GM12878 (cell line): ENCODE measurements around the gene CNTN3. TPM values are rescaled to one million over a fixed set of nuclear protein-coding genes. Genes with fewer than 3 reads are reported as not detected.

Experiments used
- ATAC-seq: fragments of 200-7000 bp; cut with Tn5 transposase; 3 replicates; pipeline ENCODE4 v1.9.1; 2020; ENCODE audit warnings: mild to moderate bottlenecking, moderate library complexity
- BruUV-seq: library from RNA; stranded (reverse); fragments of 400-500 nt; replicated peaks from 2 replicates; lab custom pipeline; 2021; lab: Mats Ljungman, UMichigan
- CTCF ChIA-PET: fragments of 300-600 bp; sonication (Branson Sonifier 250); formaldehyde crosslinking; extraction: SDS; loops from one replicate; lab custom pipeline; 2021; ENCODE audit warnings: inconsistent platforms; lab: Yijun Ruan, JAX
- POLR2A ChIA-PET: fragments of 350-600 bp; formaldehyde crosslinking; extraction: SDS; loops from one replicate; lab custom pipeline; 2021; ENCODE audit warnings: inconsistent platforms; lab: Charles Lee
- RAD21 ChIA-PET: fragments of 300-600 bp; sonication (Branson Sonifier 250); formaldehyde crosslinking; loops from one replicate; lab custom pipeline; 2023; ENCODE audit warnings: antibody characterized with exemption; ENCODE audit not compliant: unreplicated experiment; lab: Charles Lee
- SMC1A ChIA-PET: fragments of 300-600 bp; sonication (Branson Sonifier 250); formaldehyde crosslinking; loops from one replicate; lab custom pipeline; 2023; ENCODE audit not compliant: unreplicated experiment, uncharacterized antibody; lab: Charles Lee
- DNase-seq: peaks from one replicate; pipeline ENCODE4 v3.0.0-alpha.2; 2011; ENCODE audit warnings: low read depth, low spot score
- FAIRE-seq: peaks from 3 replicates; lab custom pipeline; 2011; peaks lifted over from hg19 to GRCh38; lab: Jason Lieb, UNC
- H2AFZ ChIP-seq: 2 replicates; pipeline ENCODE4 v1.6.0; 2011; ENCODE audit warnings: low read depth, low read length, control low read depth; ENCODE audit not compliant: control insufficient read depth
- H3K27ac ChIP-seq: 2 replicates; pipeline ENCODE4 v1.5.1; 2011; ENCODE audit warnings: control low read depth; ENCODE audit not compliant: control insufficient read depth, insufficient read depth
- H3K27me3 ChIP-seq, 2 experiments: replicated peaks in 1 of 2; 2 replicates each; pipeline versions ENCODE4 v1.6.0 to v1.6.1; 2011; ENCODE audit warnings: low read length in 1 of 2; ENCODE audit not compliant: control insufficient read depth in 2 of 2, insufficient read depth in 2 of 2
- H3K36me3 ChIP-seq, 2 experiments: 2 replicates each; pipeline ENCODE4 v1.5.1; 2011; ENCODE audit warnings: low read length in 1 of 2; ENCODE audit not compliant: control insufficient read depth in 2 of 2, insufficient read depth in 2 of 2
- H3K4me1 ChIP-seq: 2 replicates; pipeline ENCODE4 v1.6.1; 2011; ENCODE audit warnings: mild to moderate bottlenecking, low read length, moderate library complexity, mixed read lengths; ENCODE audit not compliant: control insufficient read depth, insufficient read depth
- H3K4me2 ChIP-seq: 2 replicates; pipeline ENCODE4 v1.6.0; 2011; ENCODE audit warnings: control low read depth; ENCODE audit not compliant: control insufficient read depth, insufficient read depth
- H3K4me3 ChIP-seq: fragments of 200-600 bp; sonication (generic); 2 replicates; pipeline ENCODE4 v1.5.1; 2016
- H3K79me2 ChIP-seq: 2 replicates; pipeline ENCODE4 v1.6.0; 2011; ENCODE audit warnings: low read length; ENCODE audit not compliant: control insufficient read depth, insufficient read depth
- H3K9ac ChIP-seq: 2 replicates; pipeline ENCODE4 v1.8.0; 2011; ENCODE audit warnings: low read length, control low read depth, mixed read lengths; ENCODE audit not compliant: control insufficient read depth, insufficient read depth
- H3K9me3 ChIP-seq: replicated peaks from 3 replicates; pipeline ENCODE4 v1.5.1; 2011; ENCODE audit warnings: mild to moderate bottlenecking, low read length; ENCODE audit not compliant: control insufficient read depth, insufficient read depth
- H4K20me1 ChIP-seq: 2 replicates; pipeline ENCODE4 v1.6.0; 2011; ENCODE audit not compliant: control insufficient read depth, insufficient read depth
- CHD1 ChIP-seq: IDR thresholded peaks from 2 replicates; pipeline ENCODE4 v1.6.1; 2012; ENCODE audit warnings: low read depth, low read length, improper control_type of control experiment
- KAT2A ChIP-seq: conservative IDR thresholded peaks from 2 replicates; pipeline ENCODE4 v1.6.1; 2011; ENCODE audit warnings: low read depth, low read length; ENCODE audit not compliant: control insufficient read depth
- LARP7 ChIP-seq: fragments of 450-650 bp; IDR thresholded peaks from 2 replicates; pipeline ENCODE4 v1.6.1; 2017; ENCODE audit warnings: mild to moderate bottlenecking
- MEF2B ChIP-seq: fragments of 450-650 bp; IDR thresholded peaks from 2 replicates; pipeline ENCODE4 v1.6.1; 2018; ENCODE audit warnings: mild to moderate bottlenecking, moderate library complexity; ENCODE audit not compliant: partially characterized antibody, poor library complexity, severe bottlenecking
- NR2C2 ChIP-seq: IDR thresholded peaks from 2 replicates; pipeline ENCODE4 v1.6.1; 2011; ENCODE audit warnings: borderline replicate concordance, low read depth; ENCODE audit not compliant: control insufficient read depth, insufficient read length
- NR2F1 ChIP-seq: fragments of 450-650 bp; conservative IDR thresholded peaks from 2 replicates; pipeline ENCODE4 v1.6.1; 2017; ENCODE audit warnings: mild to moderate bottlenecking
- PAX5 ChIP-seq: IDR thresholded peaks from 2 replicates; pipeline ENCODE4 v1.6.1; 2011; ENCODE audit warnings: low read depth, low read length, borderline replicate concordance
- POLR2A ChIP-seq: IDR thresholded peaks from 2 replicates; pipeline ENCODE4 v1.6.1; 2011; ENCODE audit warnings: low read depth, mild to moderate bottlenecking, low read length
- POLR2AphosphoS5 ChIP-seq: IDR thresholded peaks from 2 replicates; pipeline ENCODE4 v1.6.1; 2011; ENCODE audit warnings: mild to moderate bottlenecking, low read length, inconsistent platforms
- PRDM15 ChIP-seq: fragments of 450-650 bp; formaldehyde crosslinking; IDR thresholded peaks from 2 replicates; pipeline ENCODE4 v1.4.0; 2020; ENCODE audit warnings: mild to moderate bottlenecking, moderate library complexity
- RFX5 ChIP-seq: IDR thresholded peaks from 2 replicates; pipeline ENCODE4 v1.6.1; 2011; ENCODE audit warnings: low read depth, low read length, improper control_type of control experiment
- SMAD1 ChIP-seq: fragments of 450-650 bp; IDR thresholded peaks from 2 replicates; pipeline ENCODE4 v1.6.1; 2018; ENCODE audit warnings: mild to moderate bottlenecking, low read depth; ENCODE audit not compliant: partially characterized antibody
- WRNIP1 ChIP-seq: IDR thresholded peaks from 2 replicates; pipeline ENCODE4 v1.6.1; 2011; ENCODE audit warnings: low read depth, low read length, improper control_type of control experiment, borderline replicate concordance
- YY1 ChIP-seq: IDR thresholded peaks from 2 replicates; pipeline ENCODE4 v1.6.1; 2011; ENCODE audit warnings: low read depth, mild to moderate bottlenecking, low read length
- WGBS: methylation state at CpG from one replicate; pipeline ENCODE4 v1.1.6; 2016; ENCODE audit warnings: low lambda C conversion rate; ENCODE audit not compliant: insufficient replicate concordance, insufficient coverage; ENCODE audit errors: missing lambda C conversion rate; 5-methylcytosine and 5-hydroxymethylcytosine counted together
- in situ Hi-C: fragments of 300-500 bp; cut with MboI; formaldehyde crosslinking; loops from 9 replicates; pipeline ENCODE4 v1.14.3; 2018; ENCODE audit warnings: mixed read lengths
- intact Hi-C: fragments of 100-400 bp; cut with micrococcal nuclease; formaldehyde crosslinking; loops from one replicate; pipeline ENCODE4 v1.14.2; 2022; ENCODE audit not compliant: unreplicated experiment
- polyA plus RNA-seq, 11 experiments: library from polyadenylated mRNA; depleted of rRNA in 4 of 11; unstranded in 6 of 11; stranded (reverse) in 5 of 11; fragments of >200 nt; fragmentation: Nextera tagmentation in 4 of 11; fragmentation: Illumina TruSeq in 1 of 11; extraction: Ambion mirVana in 4 of 11; extraction: Trizol in 1 of 11; gene quantifications; 1 replicate in 1 of 11; 2 replicates in 10 of 11; pipeline versions ENCODE4 v1.2.1 to v1.2.3, GENCODE V29; 2011 to 2016; ENCODE audit warnings: inconsistent platforms in 2 of 11, missing spikeins in 2 of 11, low read depth in 1 of 11
- total RNA-seq, 4 experiments: library from RNA; depleted of rRNA in 3 of 4; stranded (reverse); fragments of >200 nt in 3 of 4; fragmentation: Illumina TruSeq in 1 of 4; extraction: Trizol in 1 of 4; gene quantifications; 2 replicates each; pipeline versions ENCODE4 v1.2.1 to v1.2.3, GENCODE V29; 2013 to 2021
- TF ChIP-seq, protein P1 (sequence below): IDR thresholded peaks from 2 replicates; pipeline ENCODE4 v1.6.1; 2011; ENCODE audit warnings: low read depth, low read length, improper control_type of control experiment, borderline replicate concordance

The CNTN3 gene
- total and polyA plus RNA-seq, 10 of the 15 experiments (the other 5 are each of a cell fraction or from before 2014, with no cell fraction given) = 0.14 TPM; not detected in 9

DNA sequence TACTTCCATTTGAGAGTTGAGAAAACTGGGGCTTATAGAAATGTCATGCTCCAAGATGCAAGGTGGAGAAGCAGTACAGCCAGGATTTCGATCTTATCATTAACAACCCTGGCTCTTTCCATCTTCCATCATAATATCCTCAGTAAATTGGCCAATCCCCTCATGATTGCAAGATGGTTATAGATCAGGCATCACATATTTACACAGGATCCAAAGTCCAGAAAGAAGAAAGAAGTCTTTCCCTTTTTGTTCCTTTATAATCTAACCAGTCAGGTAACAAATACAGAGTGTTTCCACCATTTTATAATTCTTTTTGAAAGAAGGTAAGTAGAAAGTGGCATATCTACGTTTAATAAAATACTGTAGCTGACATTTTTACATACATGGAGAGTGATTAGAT, 29.7 kb downstream of the CNTN3 start:
- intact Hi-C loops (no loop called here), in situ Hi-C loops (no loop called here)
- ChIA-PET SMC1A (no interaction called here), CTCF (interaction anchor here (0.5 kb wide), 1 partner anchor 897 kb away, joined by 3 read pairs; no protein-coding TSS in a partner anchor)
- Histone ChIP-seq H3K36me3 (no peaks in the 10 kb centered on the region), H3K9me3 (no peaks in the 10 kb centered on the region), H3K27ac (no peak overlapping the region), H3K79me2 (no peaks in the 10 kb centered on the region), H4K20me1 (no peaks in the 10 kb centered on the region), H3K4me3 (no peak overlapping the region), H3K4me2 (no peak overlapping the region)
- no peak for DNase-seq
- BruUV-seq = no TSS peak
- no peak for TF ChIP-seq POLR2AphosphoS5
- no peak for TF ChIP-seq WRNIP1
- TF ChIP-seq MEF2B = no peak
- TF ChIP-seq, protein P1, sequence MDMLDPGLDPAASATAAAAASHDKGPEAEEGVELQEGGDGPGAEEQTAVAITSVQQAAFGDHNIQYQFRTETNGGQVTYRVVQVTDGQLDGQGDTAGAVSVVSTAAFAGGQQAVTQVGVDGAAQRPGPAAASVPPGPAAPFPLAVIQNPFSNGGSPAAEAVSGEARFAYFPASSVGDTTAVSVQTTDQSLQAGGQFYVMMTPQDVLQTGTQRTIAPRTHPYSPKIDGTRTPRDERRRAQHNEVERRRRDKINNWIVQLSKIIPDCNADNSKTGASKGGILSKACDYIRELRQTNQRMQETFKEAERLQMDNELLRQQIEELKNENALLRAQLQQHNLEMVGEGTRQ = no peak
- no peak for TF ChIP-seq CHD1
- no peak for TF ChIP-seq LARP7
- no peak for TF ChIP-seq KAT2A
- TF ChIP-seq PRDM15 = no peak
- TF ChIP-seq SMAD1 = no peak
- TF ChIP-seq POLR2A = no peak
- TF ChIP-seq NR2C2 = no peak
- TF ChIP-seq RFX5 = no peak
- no peak for TF ChIP-seq YY1
- no peak for TF ChIP-seq NR2F1
- no peak for TF ChIP-seq PAX5
- TF ChIP-seq, all 136 proteins: peak for 0
- H3K9ac ChIP-seq = no peak overlapping the region
- ChIA-PET POLR2A (no interaction called here), RAD21 (no interaction called here)
- FAIRE-seq = no peak
- H3K4me1 ChIP-seq = no peaks in the 10 kb centered on the region
- H3K27me3 ChIP-seq = no peaks in the 10 kb centered on the region
- ATAC-seq = no peak
- no peak overlapping the region for H2AFZ ChIP-seq
- 0% methylated on average over 2 of the region's 2 CpGs for WGBS
